SK-N-SH (cell line): Measurements from ENCODE around the gene KLHL7.

Experiments
- ELF1 ChIP-seq: IDR thresholded peaks from 2 replicates; pipeline ENCODE4 v1.4.0; 2012
- EP300 ChIP-seq, 2 experiments: IDR thresholded peaks; 2 replicates each; pipeline versions ENCODE4 v1.4.0 to v1.6.1; 2012; ENCODE audit warnings: borderline replicate concordance in 1 of 2, low read depth in 1 of 2, low read length in 1 of 2
- EZH2phosphoT487 ChIP-seq: fragments of 200-600 bp; sonication (generic); IDR thresholded peaks from 2 replicates; pipeline ENCODE4 v1.6.1; 2017; ENCODE audit warnings: low read depth, mixed run types, mild to moderate bottlenecking, antibody characterized with exemption, moderate library complexity, borderline replicate concordance
- FOXM1 ChIP-seq: IDR thresholded peaks from 2 replicates; pipeline ENCODE4 v1.4.0; 2012; ENCODE audit warnings: low read depth, mild to moderate bottlenecking
- GATA2 ChIP-seq: sonication (generic); formaldehyde crosslinking; IDR thresholded peaks from 2 replicates; pipeline ENCODE4 v1.5.0; 2020; ENCODE audit warnings: mild to moderate bottlenecking, missing genetic modification reagents
- JUND ChIP-seq: IDR thresholded peaks from 2 replicates; pipeline ENCODE4 v1.4.0; 2012
- MEF2A ChIP-seq: IDR thresholded peaks from 2 replicates; pipeline ENCODE4 v1.4.0; 2012; ENCODE audit warnings: low read depth, borderline replicate concordance
- RAD21 ChIP-seq: IDR thresholded peaks from 2 replicates; pipeline ENCODE4 v1.6.1; 2012; ENCODE audit warnings: mild to moderate bottlenecking, low read length
- REST ChIP-seq: IDR thresholded peaks from 2 replicates; pipeline ENCODE4 v1.6.1; 2012; ENCODE audit warnings: mild to moderate bottlenecking, low read depth, low read length, moderate library complexity
- TCF12 ChIP-seq: IDR thresholded peaks from 2 replicates; pipeline ENCODE4 v1.4.0; 2012
- TF ChIP-seq, protein P1 (sequence below): fragments of 200-600 bp; sonication (generic); IDR thresholded peaks from 2 replicates; pipeline ENCODE4 v1.6.1; 2017; ENCODE audit warnings: antibody characterized with exemption, mild to moderate bottlenecking, moderate library complexity
- TF ChIP-seq, protein P2 (sequence below): IDR thresholded peaks from 2 replicates; pipeline ENCODE4; 2012
- TF ChIP-seq, protein P3 (sequence below): IDR thresholded peaks from 2 replicates; pipeline ENCODE4 v1.4.0; 2012; ENCODE audit warnings: low read depth, borderline replicate concordance

DNA sequence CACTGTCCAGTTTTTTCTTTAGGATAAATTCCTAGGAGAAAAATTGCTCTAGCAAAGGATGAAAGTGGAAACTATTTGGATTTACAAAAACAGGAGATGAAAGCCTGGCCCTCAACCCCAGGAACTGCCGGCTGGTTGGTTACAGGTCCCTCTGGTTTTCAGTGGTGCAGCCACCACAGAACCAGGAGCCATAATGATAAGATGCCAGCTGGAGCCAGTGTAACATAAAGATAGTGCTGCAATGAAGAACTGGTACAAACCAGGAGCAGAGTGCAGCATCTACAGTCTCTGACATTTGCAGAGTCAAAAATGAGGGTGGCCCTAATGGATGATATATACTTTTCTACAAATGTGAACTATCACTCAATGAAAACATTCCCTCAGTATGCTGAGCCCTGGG, 55.9 kb downstream of the KLHL7 start:
- no peak for TF ChIP-seq TCF12
- TF ChIP-seq REST: no peak
- TF ChIP-seq JUND: no peak
- TF ChIP-seq, protein P1, sequence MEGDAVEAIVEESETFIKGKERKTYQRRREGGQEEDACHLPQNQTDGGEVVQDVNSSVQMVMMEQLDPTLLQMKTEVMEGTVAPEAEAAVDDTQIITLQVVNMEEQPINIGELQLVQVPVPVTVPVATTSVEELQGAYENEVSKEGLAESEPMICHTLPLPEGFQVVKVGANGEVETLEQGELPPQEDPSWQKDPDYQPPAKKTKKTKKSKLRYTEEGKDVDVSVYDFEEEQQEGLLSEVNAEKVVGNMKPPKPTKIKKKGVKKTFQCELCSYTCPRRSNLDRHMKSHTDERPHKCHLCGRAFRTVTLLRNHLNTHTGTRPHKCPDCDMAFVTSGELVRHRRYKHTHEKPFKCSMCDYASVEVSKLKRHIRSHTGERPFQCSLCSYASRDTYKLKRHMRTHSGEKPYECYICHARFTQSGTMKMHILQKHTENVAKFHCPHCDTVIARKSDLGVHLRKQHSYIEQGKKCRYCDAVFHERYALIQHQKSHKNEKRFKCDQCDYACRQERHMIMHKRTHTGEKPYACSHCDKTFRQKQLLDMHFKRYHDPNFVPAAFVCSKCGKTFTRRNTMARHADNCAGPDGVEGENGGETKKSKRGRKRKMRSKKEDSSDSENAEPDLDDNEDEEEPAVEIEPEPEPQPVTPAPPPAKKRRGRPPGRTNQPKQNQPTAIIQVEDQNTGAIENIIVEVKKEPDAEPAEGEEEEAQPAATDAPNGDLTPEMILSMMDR: no peak
- no peak for TF ChIP-seq GATA2 (CRISPR knock-in tag)
- TF ChIP-seq EP300 (IDR thresholded peaks at IDR 0.05; ENCODE audit: borderline replicate concordance in 1 of 2, low read depth in 1 of 2, low read length in 1 of 2): no peak
- no peak for TF ChIP-seq RAD21
- TF ChIP-seq, protein P2, sequence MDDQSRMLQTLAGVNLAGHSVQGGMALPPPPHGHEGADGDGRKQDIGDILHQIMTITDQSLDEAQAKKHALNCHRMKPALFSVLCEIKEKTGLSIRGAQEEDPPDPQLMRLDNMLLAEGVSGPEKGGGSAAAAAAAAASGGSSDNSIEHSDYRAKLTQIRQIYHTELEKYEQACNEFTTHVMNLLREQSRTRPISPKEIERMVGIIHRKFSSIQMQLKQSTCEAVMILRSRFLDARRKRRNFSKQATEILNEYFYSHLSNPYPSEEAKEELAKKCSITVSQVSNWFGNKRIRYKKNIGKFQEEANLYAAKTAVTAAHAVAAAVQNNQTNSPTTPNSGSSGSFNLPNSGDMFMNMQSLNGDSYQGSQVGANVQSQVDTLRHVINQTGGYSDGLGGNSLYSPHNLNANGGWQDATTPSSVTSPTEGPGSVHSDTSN: no peak
- TF ChIP-seq EZH2phosphoT487: no peak
- TF ChIP-seq MEF2A: no peak
- TF ChIP-seq FOXM1: no peak
- no peak for TF ChIP-seq ELF1
- TF ChIP-seq, protein P3, sequence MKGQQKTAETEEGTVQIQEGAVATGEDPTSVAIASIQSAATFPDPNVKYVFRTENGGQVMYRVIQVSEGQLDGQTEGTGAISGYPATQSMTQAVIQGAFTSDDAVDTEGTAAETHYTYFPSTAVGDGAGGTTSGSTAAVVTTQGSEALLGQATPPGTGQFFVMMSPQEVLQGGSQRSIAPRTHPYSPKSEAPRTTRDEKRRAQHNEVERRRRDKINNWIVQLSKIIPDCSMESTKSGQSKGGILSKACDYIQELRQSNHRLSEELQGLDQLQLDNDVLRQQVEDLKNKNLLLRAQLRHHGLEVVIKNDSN: no peak
